GM12892 (cell line): ENCODE data around the gene PURB.

Experiments used
- POLR2A ChIP-seq: IDR thresholded peaks from 2 replicates; pipeline ENCODE4 v1.6.1; 2011; ENCODE audit warnings: low read depth, low read length, control low read depth
- TAF1 ChIP-seq: IDR thresholded peaks from 2 replicates; pipeline ENCODE4 v1.6.1; 2011; ENCODE audit warnings: low read depth, mild to moderate bottlenecking, control low read depth, low read length, borderline replicate concordance

- TF ChIP-seq POLR2A (no peak), TAF1 (no peak)
Measured at GRCh38 chr7:44838751-44839150, 46.6 kb downstream of the PURB start.
